Activated CD8-positive, alpha-beta T cell treated with anti-CD3 and anti-CD28 coated beads, Interleukin-2, amount 10 ng/mL, durations not matched to agents 7 days and 5 days (primary cell): Measurements from ENCODE around the gene MAGI2. TPM values are rescaled to one million over a fixed set of nuclear protein-coding genes. Genes with fewer than 3 reads are reported as not detected.
"Not testable (repeated sequence)": the region's sequence is repeated elsewhere in the genome, so short reads cannot be mapped to it uniquely, and the experiment has no call there.

Source experiments
- ATAC-seq: fragments of 150-1000 bp; cut with Tn5 transposase; one replicate; pipeline ENCODE4 v1.10.0; 2021; ENCODE audit warnings: moderate library complexity
- CTCF ChIA-PET: fragments of 350-600 bp; sonication (Branson Sonifier 250); formaldehyde crosslinking; loops from one replicate; lab custom pipeline; 2021; ENCODE audit warnings: antibody characterized with exemption; lab: Charles Lee
- POLR2A ChIA-PET: fragments of 350-600 bp; sonication (Branson Sonifier 250); formaldehyde crosslinking; loops from one replicate; lab custom pipeline; 2021; ENCODE audit warnings: antibody characterized with exemption; lab: Charles Lee
- DNase-seq: peaks from one replicate; pipeline ENCODE4 v3.0.0-alpha.2; 2020
- H3K27ac Mint-ChIP-seq: one replicate; pipeline ENCODE4 v1.8.0; 2021; ENCODE audit warnings: mild to moderate bottlenecking, mixed read lengths
- H3K27me3 Mint-ChIP-seq: one replicate; pipeline ENCODE4 v1.8.0; 2021; ENCODE audit warnings: low read depth, mixed read lengths
- H3K36me3 Mint-ChIP-seq: one replicate; pipeline ENCODE4 v1.8.0; 2021; ENCODE audit warnings: low read depth, mixed read lengths
- H3K4me1 Mint-ChIP-seq: one replicate; pipeline ENCODE4 v1.8.0; 2021; ENCODE audit warnings: low read depth, mixed read lengths
- H3K4me3 Mint-ChIP-seq: one replicate; pipeline ENCODE4 v1.8.0; 2021; ENCODE audit warnings: mild to moderate bottlenecking, mixed read lengths
- H3K9me3 Mint-ChIP-seq: one replicate; pipeline ENCODE4 v1.8.0; 2022; ENCODE audit warnings: mixed read lengths; ENCODE audit not compliant: insufficient read depth
- total RNA-seq, 2 experiments: library from RNA; stranded (reverse); gene quantifications; one replicate each; pipeline ENCODE4 v1.2.3, GENCODE V29; 2021

MAGI2 gene
- total RNA-seq, 2 experiments from 2014 or later = 0.05 TPM; not detected in 1

- Mint-ChIP-seq H3K27ac (no peak overlapping the region), H3K4me1 (no peaks in the 10 kb centered on the region), H3K4me3 (no peak overlapping the region), H3K9me3 (peaks cover 7% of the 10 kb centered on the region), H3K36me3 (no peaks in the 10 kb centered on the region), H3K27me3 (no peaks in the 10 kb centered on the region)
- no peak for ATAC-seq
- DNase-seq = no peak
- ChIA-PET POLR2A (no interaction called here), CTCF (no interaction called here)
Observed at GRCh38 chr7:79124331-79124730, 329.1 kb downstream of the MAGI2 start.

GRCh38 chr7:79118143-79118542 is 335.3 kb downstream of the MAGI2 start:
- Mint-ChIP-seq H3K27me3 (no peaks in the 10 kb centered on the region), H3K27ac (no peak overlapping the region), H3K4me1 (no peaks in the 10 kb centered on the region), H3K4me3 (no peak overlapping the region), H3K36me3 (no peaks in the 10 kb centered on the region), H3K9me3 (no peaks in the 10 kb centered on the region)
- ChIA-PET POLR2A (no interaction called here), CTCF (no interaction called here)
- ATAC-seq (no peak), DNase-seq (no peak)

- POLR2A ChIA-PET = no interaction called here
- Mint-ChIP-seq H3K4me1 (no peaks in the 10 kb centered on the region), H3K36me3 (no peaks in the 10 kb centered on the region), H3K9me3 (no peaks in the 10 kb centered on the region), H3K27ac (no peak overlapping the region), H3K4me3 (no peak overlapping the region), H3K27me3 (no peaks in the 10 kb centered on the region)
- ATAC-seq (no peak), DNase-seq (no peak)
- CTCF ChIA-PET = no interaction called here
Observed at GRCh38 chr7:79096361-79096805, 357.1 kb downstream of the MAGI2 start.

DNA sequence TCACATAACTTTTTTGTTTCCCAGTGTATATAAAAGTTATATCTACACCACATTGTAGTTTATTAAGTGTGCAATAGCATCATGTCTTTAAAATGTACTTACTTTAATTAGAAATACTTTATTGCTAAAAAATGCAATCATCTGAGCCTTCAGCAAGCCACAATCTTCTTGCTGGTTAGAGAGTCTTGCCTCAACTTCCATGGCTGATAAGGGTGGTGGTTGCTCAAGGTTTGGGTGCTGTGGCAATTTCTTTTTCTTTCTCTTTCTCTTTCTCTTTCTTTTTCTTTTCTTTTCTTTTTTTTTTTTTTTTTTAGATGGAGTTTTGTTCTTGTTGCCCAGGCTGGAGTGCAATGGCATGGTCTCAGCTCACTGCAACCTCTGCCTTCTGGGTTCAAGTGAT is 360.0 kb downstream of the MAGI2 start:
- H3K9me3 Mint-ChIP-seq = no peaks in the 10 kb centered on the region
- ATAC-seq = no peak
- no peaks in the 10 kb centered on the region for H3K4me1 Mint-ChIP-seq
- H3K27me3 Mint-ChIP-seq = no peaks in the 10 kb centered on the region
- H3K4me3 Mint-ChIP-seq = no peak overlapping the region
- ChIA-PET CTCF (no interaction called here), POLR2A (no interaction called here)
- no peak for DNase-seq
- H3K36me3 Mint-ChIP-seq = no peaks in the 10 kb centered on the region
- no peak overlapping the region for H3K27ac Mint-ChIP-seq

- ATAC-seq (no peak), DNase-seq (no peak)
- POLR2A ChIA-PET = no interaction called here
- CTCF ChIA-PET = no interaction called here
- H3K36me3 Mint-ChIP-seq = no peaks in the 10 kb centered on the region
- H3K27ac Mint-ChIP-seq = no peak overlapping the region
- H3K9me3 Mint-ChIP-seq = no peaks in the 10 kb centered on the region
- H3K4me1 Mint-ChIP-seq = no peaks in the 10 kb centered on the region
- H3K4me3 Mint-ChIP-seq = no peak overlapping the region
- no peaks in the 10 kb centered on the region for H3K27me3 Mint-ChIP-seq
Observed at GRCh38 chr7:79091661-79092060, 361.8 kb downstream of the MAGI2 start.

DNA sequence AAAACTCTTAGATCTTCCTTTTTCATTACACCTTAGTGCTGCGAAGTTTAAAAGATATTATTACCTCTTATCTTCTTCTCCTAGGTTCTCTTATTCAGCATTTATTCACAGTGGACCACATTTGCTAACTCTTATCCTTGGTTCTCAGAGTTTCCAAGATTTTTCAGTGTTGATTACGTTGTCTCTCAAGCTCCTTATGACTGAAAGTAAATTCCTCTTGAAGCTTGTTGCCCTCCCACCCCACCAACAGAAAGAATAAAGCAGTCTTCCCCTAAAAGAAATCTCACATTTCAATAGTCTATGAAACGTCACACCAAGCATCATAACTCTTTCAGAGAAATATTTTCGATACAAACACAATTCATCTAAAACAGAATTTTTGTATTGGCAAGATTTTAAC is 362.5 kb downstream of the MAGI2 start:
- POLR2A ChIA-PET = no interaction called here
- Mint-ChIP-seq H3K27ac (no peak overlapping the region), H3K9me3 (no peaks in the 10 kb centered on the region)

DNA sequence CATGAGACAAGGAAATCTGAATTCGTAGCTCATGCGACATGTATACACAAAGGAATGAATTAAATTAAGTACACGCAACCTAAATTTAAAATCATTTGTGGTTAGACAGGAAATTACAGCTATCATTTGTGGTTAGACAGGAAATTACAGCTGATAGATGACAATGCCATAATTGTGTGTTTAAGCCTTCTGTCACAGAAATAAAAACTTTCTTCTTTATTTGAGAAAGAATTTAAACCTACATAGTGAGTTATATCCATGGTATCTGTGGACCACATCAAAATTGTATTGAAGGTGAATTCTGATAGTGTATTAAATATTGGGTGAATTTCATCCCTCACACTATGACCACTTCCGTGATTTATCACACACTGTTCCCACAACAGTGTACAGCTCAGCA is 362.9 kb downstream of the MAGI2 start:
- Mint-ChIP-seq H3K27me3 (no peaks in the 10 kb centered on the region), H3K4me1 (no peaks in the 10 kb centered on the region), H3K27ac (no peak overlapping the region), H3K36me3 (no peaks in the 10 kb centered on the region), H3K4me3 (no peak overlapping the region), H3K9me3 (no peaks in the 10 kb centered on the region)
- ChIA-PET POLR2A (no interaction called here), CTCF (no interaction called here)
- DNase-seq (no peak), ATAC-seq (no peak)

More for the DNA sequence above, 362.5 kb downstream of the MAGI2 start:
- Mint-ChIP-seq H3K36me3 (no peaks in the 10 kb centered on the region), H3K4me3 (no peak overlapping the region), H3K4me1 (no peaks in the 10 kb centered on the region), H3K27me3 (no peaks in the 10 kb centered on the region)
- DNase-seq (no peak), ATAC-seq (no peak)
- CTCF ChIA-PET = no interaction called here

- Mint-ChIP-seq H3K27me3 (no peaks in the 10 kb centered on the region), H3K4me3 (no peak overlapping the region), H3K27ac (no peak overlapping the region), H3K9me3 (no peaks in the 10 kb centered on the region), H3K4me1 (no peaks in the 10 kb centered on the region), H3K36me3 (no peaks in the 10 kb centered on the region)
- DNase-seq (no peak), ATAC-seq (no peak)
- ChIA-PET CTCF (no interaction called here), POLR2A (no interaction called here)
Observed at GRCh38 chr7:79084423-79084822, 369.0 kb downstream of the MAGI2 start.

DNA sequence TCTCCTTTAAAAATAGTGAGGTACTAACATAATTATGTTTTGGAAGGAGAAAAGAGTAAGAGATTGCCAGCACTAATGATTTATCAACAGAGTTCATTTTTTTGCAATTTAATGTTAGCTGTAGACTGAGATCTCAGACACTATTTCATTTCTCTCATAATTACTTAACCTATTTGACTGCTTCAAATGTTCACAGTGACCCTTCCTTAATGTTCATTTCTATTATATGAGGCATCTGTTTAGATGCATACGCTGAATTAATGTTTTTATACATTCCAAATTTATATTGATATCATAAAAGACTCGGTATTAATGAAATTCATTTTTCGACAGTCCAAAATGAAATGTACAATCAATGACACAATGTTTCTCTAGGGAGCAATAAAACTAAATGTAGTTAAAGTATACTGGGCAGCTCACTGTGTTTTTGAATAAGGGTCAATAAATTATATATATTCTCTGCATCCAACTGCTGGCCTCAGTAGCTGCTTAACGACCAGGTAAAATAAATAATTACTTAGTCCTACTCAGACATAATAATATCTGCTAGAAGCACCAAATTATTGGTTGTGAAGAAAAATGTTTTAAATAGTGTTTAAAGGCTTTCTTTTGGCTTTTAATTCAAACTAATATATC is 373.4 kb downstream of the MAGI2 start:
- no peaks in the 10 kb centered on the region for H3K4me1 Mint-ChIP-seq
- no peak for DNase-seq
- no peak for ATAC-seq
- POLR2A ChIA-PET = no interaction called here
- CTCF ChIA-PET = no interaction called here
- peaks cover 1% of the 10 kb centered on the region for H3K9me3 Mint-ChIP-seq
- no peak overlapping the region for H3K4me3 Mint-ChIP-seq
- H3K27me3 Mint-ChIP-seq = no peaks in the 10 kb centered on the region
- no peak overlapping the region for H3K27ac Mint-ChIP-seq
- H3K36me3 Mint-ChIP-seq = no peaks in the 10 kb centered on the region

DNA sequence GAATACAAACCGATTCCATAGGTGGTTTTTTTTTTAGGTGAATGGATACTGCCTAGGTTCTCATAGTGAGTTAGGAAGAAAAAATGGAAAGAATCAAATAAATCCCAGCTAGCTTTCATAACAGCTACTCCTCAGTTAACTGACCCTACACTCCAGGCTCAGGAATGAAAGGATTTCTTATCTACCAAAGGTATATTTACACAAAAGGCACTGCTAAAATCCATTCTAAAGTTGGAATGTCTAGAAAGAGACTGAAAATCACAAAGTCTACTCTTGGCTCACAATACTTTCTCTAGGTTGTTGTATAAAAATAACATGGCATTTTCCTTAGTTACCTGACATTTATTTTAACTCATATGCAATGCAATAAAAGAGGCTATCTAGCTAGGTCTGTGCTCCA is 375.2 kb downstream of the MAGI2 start:
- H3K27ac Mint-ChIP-seq = no peak overlapping the region
- H3K27me3 Mint-ChIP-seq = no peaks in the 10 kb centered on the region
- ATAC-seq (no peak), DNase-seq (no peak)
- no peaks in the 10 kb centered on the region for H3K4me1 Mint-ChIP-seq
- no peaks in the 10 kb centered on the region for H3K36me3 Mint-ChIP-seq
- H3K9me3 Mint-ChIP-seq = peaks cover 4% of the 10 kb centered on the region
- ChIA-PET POLR2A (no interaction called here), CTCF (no interaction called here)
- H3K4me3 Mint-ChIP-seq = no peak overlapping the region

- H3K36me3 Mint-ChIP-seq, CTCF ChIA-PET: not testable (repeated sequence)
Observed at GRCh38 chr7:79071187-79071586, 382.3 kb downstream of the MAGI2 start.

DNA sequence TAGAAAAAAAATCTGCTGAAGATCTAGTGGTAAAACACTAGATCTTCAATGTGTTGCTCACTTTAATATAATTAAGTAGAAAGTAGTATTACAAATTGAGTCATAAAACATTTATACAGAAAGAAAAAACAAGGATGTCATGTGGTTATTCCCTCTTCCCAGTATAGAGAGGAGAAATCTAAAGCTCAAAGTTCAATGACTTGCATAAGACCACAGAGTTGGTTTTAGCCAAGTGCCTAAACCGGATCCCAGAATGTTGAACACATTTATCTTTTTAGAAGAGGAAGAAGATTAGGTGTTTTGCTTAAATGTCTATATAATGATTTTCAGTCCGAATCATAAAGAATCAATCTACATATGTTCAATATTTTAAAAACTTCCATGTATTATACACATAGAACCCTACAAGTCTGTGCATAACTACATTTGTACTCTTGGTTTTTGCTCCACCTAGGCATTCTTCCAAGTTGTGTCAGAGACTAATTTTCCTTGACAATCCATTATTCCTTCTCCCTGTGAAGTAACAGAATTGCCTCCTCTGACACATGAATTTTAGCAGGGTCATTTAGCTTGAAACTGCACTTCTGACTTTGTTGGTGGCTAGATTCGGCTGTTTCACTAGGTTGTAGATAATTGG is 389.2 kb downstream of the MAGI2 start:
- ChIA-PET CTCF (no interaction called here), POLR2A (no interaction called here)
- Mint-ChIP-seq H3K36me3 (no peaks in the 10 kb centered on the region), H3K27ac (no peak overlapping the region), H3K27me3 (no peaks in the 10 kb centered on the region), H3K9me3 (peaks cover 10% of the 10 kb centered on the region), H3K4me1 (no peaks in the 10 kb centered on the region), H3K4me3 (no peak overlapping the region)
- ATAC-seq (no peak), DNase-seq (no peak)

More at GRCh38 chr7:79071187-79071586, 382.3 kb downstream of the MAGI2 start:
- H3K27ac Mint-ChIP-seq, DNase-seq, H3K4me1 Mint-ChIP-seq, ATAC-seq, POLR2A ChIA-PET, H3K27me3 Mint-ChIP-seq, H3K4me3 Mint-ChIP-seq: not testable (repeated sequence)
- H3K9me3 Mint-ChIP-seq = peaks cover 13% of the 10 kb centered on the region
